Mesothelial cell of epicardium (in vitro differentiated cells): ENCODE results near the gene RIMBP2. TPM values are rescaled to one million over a fixed set of nuclear protein-coding genes. Genes with fewer than 3 reads are reported as not detected.

Source experiments
- DNase-seq, 2 experiments: peaks; one replicate each; pipeline ENCODE4 v3.0.0; 2021; ENCODE audit warnings: low spot score in 2 of 2; ENCODE audit not compliant: unreplicated experiment in 2 of 2
- H3K27ac Mint-ChIP-seq: 2 replicates; pipeline ENCODE4 v1.8.0; 2021; ENCODE audit warnings: mixed read lengths
- H3K27me3 Mint-ChIP-seq: 2 replicates; pipeline ENCODE4 v1.8.0; 2021; ENCODE audit warnings: low read depth, mixed read lengths
- H3K36me3 Mint-ChIP-seq: 2 replicates; pipeline ENCODE4 v1.8.0; 2021; ENCODE audit warnings: mixed read lengths
- H3K4me1 Mint-ChIP-seq: 2 replicates; pipeline ENCODE4 v1.8.0; 2021; ENCODE audit warnings: mixed read lengths
- H3K4me3 Mint-ChIP-seq: 2 replicates; pipeline ENCODE4 v1.8.0; 2021; ENCODE audit warnings: mild to moderate bottlenecking, moderate library complexity, mixed read lengths
- H3K9me3 Mint-ChIP-seq: 2 replicates; pipeline ENCODE4 v1.8.0; 2021; ENCODE audit warnings: mixed read lengths
- CTCF ChIP-seq: fragments of 200-600 bp; sonication (generic); IDR thresholded peaks from one replicate; pipeline ENCODE4 v1.5.0; 2021; ENCODE audit warnings: antibody characterized with exemption; ENCODE audit not compliant: unreplicated experiment
- total RNA-seq: library from RNA; stranded (reverse); gene quantifications from 3 replicates; pipeline ENCODE4 v1.2.1, GENCODE V29; 2021

RIMBP2 gene
- total RNA-seq, 1 donor from 2014 or later = 8.6 TPM

GRCh38 chr12:130351326-130351725, 364.8 kb downstream of the RIMBP2 start:
- no peaks in the 10 kb centered on the region for H3K36me3 Mint-ChIP-seq
- no peaks in the 10 kb centered on the region for H3K9me3 Mint-ChIP-seq
- H3K4me1 Mint-ChIP-seq = no peaks in the 10 kb centered on the region
- no peak overlapping the region for H3K4me3 Mint-ChIP-seq
- no peak for TF ChIP-seq CTCF
- H3K27ac Mint-ChIP-seq = no peak overlapping the region
- H3K27me3 Mint-ChIP-seq = peaks cover 43% of the 10 kb centered on the region
- DNase-seq = no peak

DNA sequence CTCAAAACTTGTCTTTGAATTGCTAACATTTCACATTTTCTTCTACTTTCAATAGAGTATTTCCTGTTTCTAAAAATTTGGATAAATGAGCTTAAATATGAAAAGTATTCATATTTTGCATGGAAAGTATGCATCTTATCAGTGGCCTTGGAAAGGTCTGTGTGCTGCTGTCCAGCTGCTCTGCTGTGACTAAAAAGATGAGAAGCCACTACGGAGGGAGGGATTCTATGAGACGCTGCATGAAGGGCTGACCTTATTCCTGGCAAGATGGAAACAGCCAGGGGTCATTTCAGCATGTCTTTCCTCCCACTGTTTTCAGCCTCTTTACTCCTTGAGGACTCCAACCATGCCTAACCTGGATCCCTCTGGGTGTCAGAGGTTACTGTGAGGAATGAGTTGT, 365.4 kb downstream of the RIMBP2 start:
- Mint-ChIP-seq H3K27me3 (peaks cover 39% of the 10 kb centered on the region), H3K9me3 (no peaks in the 10 kb centered on the region), H3K4me1 (no peaks in the 10 kb centered on the region), H3K27ac (no peak overlapping the region), H3K36me3 (no peaks in the 10 kb centered on the region), H3K4me3 (no peak overlapping the region)
- DNase-seq = no peak
- no peak for TF ChIP-seq CTCF

- no peak overlapping the region for H3K4me3 Mint-ChIP-seq
These were observed 368.5 kb downstream of the RIMBP2 start for GRCh38 chr12:130347588-130347987.

More at GRCh38 chr12:130347588-130347987, 368.5 kb downstream of the RIMBP2 start:
- H3K27me3 Mint-ChIP-seq = peaks cover 21% of the 10 kb centered on the region
- no peaks in the 10 kb centered on the region for H3K36me3 Mint-ChIP-seq
- H3K4me1 Mint-ChIP-seq = no peaks in the 10 kb centered on the region
- no peak overlapping the region for H3K27ac Mint-ChIP-seq
- no peak for TF ChIP-seq CTCF
- DNase-seq = no peak
- H3K9me3 Mint-ChIP-seq = no peaks in the 10 kb centered on the region

Other genes starting within 250 kb of the RIMBP2 start
- gene STX2, start 123.0 kb upstream of the RIMBP2 start, total RNA-seq = 14.0 to 17.3 TPM (median 16.7 TPM) in 3 replicates
- 629 to 674 TPM (median 633 TPM) in 3 replicates for gene RAN, start 155.8 kb upstream of the RIMBP2 start, total RNA-seq
- 5.5 to 7.7 TPM (median 7.2 TPM) in 3 replicates for gene ADGRD1, start 237.6 kb upstream of the RIMBP2 start, total RNA-seq